H9 (cell line): ENCODE results near the gene FTO. TPM values are rescaled to one million over a fixed set of nuclear protein-coding genes. Genes with fewer than 3 reads are reported as not detected.
A peak's percentile ranks its signal among the peaks of the same experiment; 100 is the strongest.

Experiments used
- DNase-seq: peaks from one replicate; pipeline ENCODE4 v3.0.0-alpha.2; 2017
- H2AFZ ChIP-seq: one replicate; pipeline ENCODE4 v1.6.1; 2013; ENCODE audit warnings: mild to moderate bottlenecking, low read length, control low read depth, moderate library complexity
- H2AK5ac ChIP-seq: 2 replicates; pipeline ENCODE4 v1.6.1; 2013; ENCODE audit warnings: low read length, control low read depth, mixed read lengths; ENCODE audit not compliant: insufficient read length
- H2BK120ac ChIP-seq: one replicate; pipeline ENCODE4 v1.6.1; 2013; ENCODE audit warnings: low read depth, mild to moderate bottlenecking, low read length, control low read depth, inconsistent platforms; ENCODE audit not compliant: poor library complexity, severe bottlenecking
- H2BK12ac ChIP-seq: 2 replicates; pipeline ENCODE4 v1.6.1; 2013; ENCODE audit warnings: low read length, control low read depth, mixed read lengths, low read depth; ENCODE audit not compliant: insufficient read length
- H2BK15ac ChIP-seq: 2 replicates; pipeline ENCODE4 v1.6.1; 2013; ENCODE audit warnings: low read depth, low read length, control low read depth
- H2BK20ac ChIP-seq: one replicate; pipeline ENCODE4 v1.6.1; 2013; ENCODE audit warnings: low read depth, mild to moderate bottlenecking, low read length, control low read depth, inconsistent platforms; ENCODE audit not compliant: poor library complexity, severe bottlenecking
- H2BK5ac ChIP-seq: 2 replicates; pipeline ENCODE4 v1.6.1; 2013; ENCODE audit warnings: low read length, control low read depth, mixed read lengths; ENCODE audit not compliant: insufficient read length
- H3K14ac ChIP-seq: 2 replicates; pipeline ENCODE4 v1.6.1; 2013; ENCODE audit warnings: low read length, control low read depth; ENCODE audit not compliant: insufficient read depth
- H3K18ac ChIP-seq: 2 replicates; pipeline ENCODE4 v1.6.1; 2013; ENCODE audit warnings: low read depth, mild to moderate bottlenecking, mixed read lengths, low read length, control low read depth; ENCODE audit not compliant: insufficient read length
- H3K23ac ChIP-seq: 2 replicates; pipeline ENCODE4 v1.6.1; 2013; ENCODE audit warnings: low read length, control low read depth, mixed read lengths, low read depth; ENCODE audit not compliant: insufficient read length
- H3K23me2 ChIP-seq: 2 replicates; pipeline ENCODE4 v1.6.1; 2013; ENCODE audit warnings: low read depth, mild to moderate bottlenecking, mixed read lengths, low read length, control low read depth; ENCODE audit not compliant: insufficient read length, poor library complexity, severe bottlenecking
- H3K27ac ChIP-seq: 2 replicates; pipeline ENCODE4 v1.5.1; 2013; ENCODE audit warnings: low read length, control low read depth, mixed read lengths, low read depth; ENCODE audit not compliant: insufficient read length
- H3K27me3 ChIP-seq: 2 replicates; pipeline ENCODE4 v1.6.1; 2013; ENCODE audit warnings: low read length, control low read depth, inconsistent platforms; ENCODE audit not compliant: insufficient read depth
- H3K4ac ChIP-seq: 2 replicates; pipeline ENCODE4 v1.6.1; 2013; ENCODE audit warnings: low read depth, mild to moderate bottlenecking, control low read depth, inconsistent platforms, low read length, moderate library complexity
- H3K4me1 ChIP-seq: 2 replicates; pipeline ENCODE4 v1.6.1; 2013; ENCODE audit warnings: low read length, control low read depth, inconsistent platforms; ENCODE audit not compliant: insufficient read depth
- H3K4me2 ChIP-seq: 2 replicates; pipeline ENCODE4 v1.6.1; 2013; ENCODE audit warnings: low read length, control low read depth, mixed read lengths; ENCODE audit not compliant: insufficient read length, insufficient read depth
- H3K56ac ChIP-seq: 2 replicates; pipeline ENCODE4 v1.6.1; 2013; ENCODE audit warnings: low read depth, mild to moderate bottlenecking, mixed read lengths, low read length, control low read depth; ENCODE audit not compliant: insufficient read length
- H3K79me1 ChIP-seq: 2 replicates; pipeline ENCODE4 v1.6.1; 2013; ENCODE audit warnings: low read depth, mild to moderate bottlenecking, moderate library complexity, low read length, control low read depth, inconsistent platforms; ENCODE audit not compliant: insufficient read depth, poor library complexity, severe bottlenecking
- H3K79me2 ChIP-seq: 2 replicates; pipeline ENCODE4 v1.6.1; 2013; ENCODE audit warnings: low read length, control low read depth, inconsistent platforms; ENCODE audit not compliant: insufficient read depth
- H3K9ac ChIP-seq: 2 replicates; pipeline ENCODE4 v1.6.1; 2013; ENCODE audit warnings: low read length, control low read depth, mixed read lengths; ENCODE audit not compliant: insufficient read length; ENCODE audit errors: extremely low read depth
- H3K9me3 ChIP-seq: one replicate; pipeline ENCODE4 v1.6.1; 2013; ENCODE audit warnings: low read depth, low read length, inconsistent platforms; ENCODE audit not compliant: control insufficient read depth
- H3T11ph ChIP-seq: one replicate; pipeline ENCODE4 v1.6.1; 2013; ENCODE audit warnings: mild to moderate bottlenecking, low read length, control low read depth, inconsistent platforms
- H4K20me1 ChIP-seq: one replicate; pipeline ENCODE4 v1.6.1; 2013; ENCODE audit not compliant: control insufficient read depth, insufficient read length, insufficient read depth
- H4K5ac ChIP-seq: 2 replicates; pipeline ENCODE4 v1.6.1; 2013; ENCODE audit warnings: low read depth, mild to moderate bottlenecking, mixed read lengths, low read length, control low read depth; ENCODE audit not compliant: insufficient read length
- H4K8ac ChIP-seq: replicated peaks from 2 replicates; pipeline ENCODE4 v1.6.1; 2013; ENCODE audit warnings: low read length, control low read depth, mixed read lengths, low read depth; ENCODE audit not compliant: insufficient read length
- H4K91ac ChIP-seq: 2 replicates; pipeline ENCODE4 v1.6.1; 2013; ENCODE audit warnings: low read depth, mild to moderate bottlenecking, moderate library complexity, mixed read lengths, low read length, control low read depth; ENCODE audit not compliant: insufficient read length
- H3K27ac Mint-ChIP-seq, 3 experiments: 2 replicates in 2 of 3; 3 replicates in 1 of 3; pipeline ENCODE4 v1.8.0; 2020 to 2021; ENCODE audit warnings: mixed read lengths in 3 of 3, mild to moderate bottlenecking in 1 of 3, moderate library complexity in 1 of 3
- H3K27me3 Mint-ChIP-seq: 2 replicates; pipeline ENCODE4 v1.8.0; 2021; ENCODE audit warnings: low read depth, mild to moderate bottlenecking, moderate library complexity, mixed read lengths
- H3K36me3 Mint-ChIP-seq, 3 experiments: 2 replicates in 2 of 3; 3 replicates in 1 of 3; pipeline ENCODE4 v1.8.0; 2020 to 2021; ENCODE audit warnings: low read depth in 3 of 3, mixed read lengths in 3 of 3; ENCODE audit not compliant: insufficient read depth in 1 of 3
- H3K4me1 Mint-ChIP-seq, 2 experiments: 2 replicates each; pipeline ENCODE4 v1.8.0; 2020; ENCODE audit warnings: mixed read lengths in 2 of 2
- H3K4me3 Mint-ChIP-seq, 2 experiments: 2 replicates in 1 of 2; 3 replicates in 1 of 2; pipeline ENCODE4 v1.8.0; 2020 to 2021; ENCODE audit warnings: mild to moderate bottlenecking in 2 of 2, mixed read lengths in 2 of 2, moderate library complexity in 1 of 2
- H3K9me3 Mint-ChIP-seq, 2 experiments: 2 replicates in 1 of 2; 3 replicates in 1 of 2; pipeline ENCODE4 v1.8.0; 2020; ENCODE audit warnings: mild to moderate bottlenecking in 2 of 2, mixed read lengths in 2 of 2, moderate library complexity in 1 of 2
- WGBS: extraction: QIAGEN DNeasy Blood & Tissue Kit; methylation state at CpG from one replicate; pipeline ENCODE4 v1.1.7; 2013; ENCODE audit warnings: missing lambda C conversion rate, low lambda C conversion rate, mixed read lengths; ENCODE audit not compliant: insufficient read length; ENCODE audit errors: extremely low coverage; 5-methylcytosine and 5-hydroxymethylcytosine counted together
- total RNA-seq: library from RNA; stranded (reverse); gene quantifications from 2 replicates; pipeline ENCODE4 v1.2.1, GENCODE V29; 2021
- TF ChIP-seq, protein P1 (sequence below): fragments of 200-600 bp; sonication (generic); conservative IDR thresholded peaks from 3 replicates; pipeline ENCODE4 v1.8.0; 2021; ENCODE audit warnings: antibody characterized with exemption, mild to moderate bottlenecking

Gene FTO
- total RNA-seq, 1 experiment from 2014 or later: 67.9 TPM

DNA sequence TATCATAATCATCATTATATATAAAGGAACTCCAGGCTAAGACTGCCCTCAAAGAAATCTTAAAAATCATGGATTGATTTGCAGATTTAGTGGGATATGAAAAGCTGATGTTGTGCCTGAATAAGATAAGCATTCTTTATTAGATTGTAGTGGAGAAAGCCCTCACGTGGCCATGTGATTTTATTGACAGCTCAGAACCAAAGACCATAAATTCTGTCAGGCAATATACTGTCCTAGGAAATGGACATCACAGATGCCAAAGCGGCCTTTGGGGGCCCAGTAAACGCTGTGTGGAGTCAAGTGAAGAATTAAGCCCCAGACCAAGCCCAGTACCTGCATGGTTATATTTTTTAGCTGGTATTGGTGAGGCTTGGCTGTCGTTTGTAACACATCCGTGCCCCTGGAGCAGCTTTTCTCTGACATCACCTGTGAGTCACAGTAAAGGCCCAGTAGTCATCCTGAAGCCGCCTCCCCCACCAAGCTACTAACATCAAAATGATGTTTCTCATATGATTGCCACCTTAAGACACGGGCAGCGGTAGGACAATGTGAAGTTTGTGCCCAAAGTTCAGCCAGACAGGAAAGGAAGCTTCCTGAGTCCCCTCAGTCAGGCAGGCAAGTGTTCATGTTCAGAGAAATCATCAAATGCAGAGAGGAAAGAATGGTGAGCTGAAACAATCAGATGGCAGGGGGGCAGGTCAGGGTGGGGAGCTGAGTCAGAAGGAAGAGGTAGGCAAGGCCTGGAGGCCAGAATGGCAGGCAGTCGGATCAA, 373.3 kb downstream of the FTO start:
- H3K4me3 Mint-ChIP-seq: no peak overlapping the region
- Histone ChIP-seq H2BK12ac (no peak overlapping the region), H3K27ac (no peak overlapping the region), H4K91ac (no peak overlapping the region), H2BK5ac (no peak overlapping the region), H3T11ph (no peak overlapping the region), H2BK20ac (no peak overlapping the region), H2AK5ac (no peak overlapping the region), H3K79me1 (no peaks in the 10 kb centered on the region), H2BK15ac (no peak overlapping the region), H2BK120ac (no peak overlapping the region), H3K79me2 (no peaks in the 10 kb centered on the region), H3K56ac (no peak overlapping the region), H2AFZ (no peak overlapping the region), H3K27me3 (no peaks in the 10 kb centered on the region), H4K20me1 (no peaks in the 10 kb centered on the region), H3K23me2 (no peaks in the 10 kb centered on the region), H3K18ac (no peak overlapping the region), H3K4ac (no peak overlapping the region), H3K9ac (no peak overlapping the region), H4K5ac (no peak overlapping the region), H3K14ac (no peak overlapping the region), H3K4me2 (no peak overlapping the region), H3K9me3 (no peaks in the 10 kb centered on the region), H3K23ac (no peak overlapping the region), H3K4me1 (no peaks in the 10 kb centered on the region), H4K8ac (no peak overlapping the region)
- TF ChIP-seq, protein P1, sequence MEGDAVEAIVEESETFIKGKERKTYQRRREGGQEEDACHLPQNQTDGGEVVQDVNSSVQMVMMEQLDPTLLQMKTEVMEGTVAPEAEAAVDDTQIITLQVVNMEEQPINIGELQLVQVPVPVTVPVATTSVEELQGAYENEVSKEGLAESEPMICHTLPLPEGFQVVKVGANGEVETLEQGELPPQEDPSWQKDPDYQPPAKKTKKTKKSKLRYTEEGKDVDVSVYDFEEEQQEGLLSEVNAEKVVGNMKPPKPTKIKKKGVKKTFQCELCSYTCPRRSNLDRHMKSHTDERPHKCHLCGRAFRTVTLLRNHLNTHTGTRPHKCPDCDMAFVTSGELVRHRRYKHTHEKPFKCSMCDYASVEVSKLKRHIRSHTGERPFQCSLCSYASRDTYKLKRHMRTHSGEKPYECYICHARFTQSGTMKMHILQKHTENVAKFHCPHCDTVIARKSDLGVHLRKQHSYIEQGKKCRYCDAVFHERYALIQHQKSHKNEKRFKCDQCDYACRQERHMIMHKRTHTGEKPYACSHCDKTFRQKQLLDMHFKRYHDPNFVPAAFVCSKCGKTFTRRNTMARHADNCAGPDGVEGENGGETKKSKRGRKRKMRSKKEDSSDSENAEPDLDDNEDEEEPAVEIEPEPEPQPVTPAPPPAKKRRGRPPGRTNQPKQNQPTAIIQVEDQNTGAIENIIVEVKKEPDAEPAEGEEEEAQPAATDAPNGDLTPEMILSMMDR: no peak
- H3K36me3 Mint-ChIP-seq: peaks cover 0 to 2% (median 0%) of the 10 kb centered on the region in 3 experiments; a peak in 1 of 7 replicates
- peaks cover 10 to 17% of the 10 kb centered on the region in 2 experiments for H3K4me1 Mint-ChIP-seq
- H3K27me3 Mint-ChIP-seq: no peaks in the 10 kb centered on the region
- no peak for DNase-seq
- peak overlapping the region in 2 of 3 experiments; percentile 5 to 9; a peak in 2 of 7 replicates for H3K27ac Mint-ChIP-seq
- no CpG with 5 or more reads among the region's 9 CpGs for whole genome bisulfite sequencing
- no peaks in the 10 kb centered on the region for H3K9me3 Mint-ChIP-seq
